ENCODE measurements around the gene USF3.

DNA sequence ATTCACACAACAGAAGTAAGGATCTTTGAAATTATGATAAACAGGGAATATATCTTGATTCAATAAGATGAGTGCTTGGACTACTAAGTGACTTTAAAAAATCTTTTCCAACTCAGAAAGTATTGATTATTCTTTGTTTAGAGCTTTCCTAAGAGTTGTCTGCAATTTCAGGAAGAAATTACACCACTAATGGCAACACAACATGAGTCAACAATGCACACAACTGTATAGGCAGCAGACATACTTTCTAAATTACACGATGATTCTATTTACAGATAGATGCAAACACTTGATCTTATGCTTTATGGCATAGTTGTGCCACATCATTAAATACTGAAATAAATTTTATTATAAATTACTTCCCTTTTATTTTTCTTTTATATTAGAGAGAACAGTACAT lies 45.2 kb upstream of the USF3 start:
- TF ChIP-seq, protein P1, sequence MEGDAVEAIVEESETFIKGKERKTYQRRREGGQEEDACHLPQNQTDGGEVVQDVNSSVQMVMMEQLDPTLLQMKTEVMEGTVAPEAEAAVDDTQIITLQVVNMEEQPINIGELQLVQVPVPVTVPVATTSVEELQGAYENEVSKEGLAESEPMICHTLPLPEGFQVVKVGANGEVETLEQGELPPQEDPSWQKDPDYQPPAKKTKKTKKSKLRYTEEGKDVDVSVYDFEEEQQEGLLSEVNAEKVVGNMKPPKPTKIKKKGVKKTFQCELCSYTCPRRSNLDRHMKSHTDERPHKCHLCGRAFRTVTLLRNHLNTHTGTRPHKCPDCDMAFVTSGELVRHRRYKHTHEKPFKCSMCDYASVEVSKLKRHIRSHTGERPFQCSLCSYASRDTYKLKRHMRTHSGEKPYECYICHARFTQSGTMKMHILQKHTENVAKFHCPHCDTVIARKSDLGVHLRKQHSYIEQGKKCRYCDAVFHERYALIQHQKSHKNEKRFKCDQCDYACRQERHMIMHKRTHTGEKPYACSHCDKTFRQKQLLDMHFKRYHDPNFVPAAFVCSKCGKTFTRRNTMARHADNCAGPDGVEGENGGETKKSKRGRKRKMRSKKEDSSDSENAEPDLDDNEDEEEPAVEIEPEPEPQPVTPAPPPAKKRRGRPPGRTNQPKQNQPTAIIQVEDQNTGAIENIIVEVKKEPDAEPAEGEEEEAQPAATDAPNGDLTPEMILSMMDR (conservative IDR thresholded peaks at IDR 0.05), result no peak
- TF ChIP-seq ZFX (IDR thresholded peaks at IDR 0.05), result no peak

Data from C4-2B (cell line).